ENCODE data around the gene TK1. TPM values are rescaled to one million over a fixed set of nuclear protein-coding genes. Genes with fewer than 3 reads are reported as not detected.
A peak's percentile ranks its signal among the peaks of the same experiment; 100 is the strongest.

Gene TK1
- total RNA-seq, 2 experiments from 2014 or later = 175 to 179 TPM

DNA sequence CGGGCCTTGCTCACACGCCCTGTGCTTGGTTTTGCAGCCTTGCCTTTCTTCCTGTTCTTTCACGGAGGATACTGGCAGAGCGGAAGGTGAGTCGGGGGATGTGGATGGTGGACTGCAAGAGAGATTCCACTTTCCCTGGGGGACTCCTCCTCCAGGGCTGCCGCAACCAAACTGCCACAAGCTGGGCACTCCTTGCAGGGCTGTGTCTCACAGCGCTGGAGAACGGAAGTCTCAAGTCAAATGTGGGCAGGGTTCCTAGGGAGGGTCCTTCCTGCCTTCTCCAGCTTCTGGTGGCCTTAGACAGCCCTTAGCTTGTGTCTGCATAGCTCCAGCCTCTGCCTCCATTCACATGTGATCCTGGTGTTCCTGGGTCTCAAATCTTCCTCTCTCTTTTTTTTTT lies 15.8 kb upstream of the TK1 start:
- no peaks in the 10 kb centered on the region for H3K27me3 Mint-ChIP-seq
- H3K36me3 Mint-ChIP-seq (ENCODE audit: low read depth) = no peaks in the 10 kb centered on the region
- TF ChIP-seq, protein P1, sequence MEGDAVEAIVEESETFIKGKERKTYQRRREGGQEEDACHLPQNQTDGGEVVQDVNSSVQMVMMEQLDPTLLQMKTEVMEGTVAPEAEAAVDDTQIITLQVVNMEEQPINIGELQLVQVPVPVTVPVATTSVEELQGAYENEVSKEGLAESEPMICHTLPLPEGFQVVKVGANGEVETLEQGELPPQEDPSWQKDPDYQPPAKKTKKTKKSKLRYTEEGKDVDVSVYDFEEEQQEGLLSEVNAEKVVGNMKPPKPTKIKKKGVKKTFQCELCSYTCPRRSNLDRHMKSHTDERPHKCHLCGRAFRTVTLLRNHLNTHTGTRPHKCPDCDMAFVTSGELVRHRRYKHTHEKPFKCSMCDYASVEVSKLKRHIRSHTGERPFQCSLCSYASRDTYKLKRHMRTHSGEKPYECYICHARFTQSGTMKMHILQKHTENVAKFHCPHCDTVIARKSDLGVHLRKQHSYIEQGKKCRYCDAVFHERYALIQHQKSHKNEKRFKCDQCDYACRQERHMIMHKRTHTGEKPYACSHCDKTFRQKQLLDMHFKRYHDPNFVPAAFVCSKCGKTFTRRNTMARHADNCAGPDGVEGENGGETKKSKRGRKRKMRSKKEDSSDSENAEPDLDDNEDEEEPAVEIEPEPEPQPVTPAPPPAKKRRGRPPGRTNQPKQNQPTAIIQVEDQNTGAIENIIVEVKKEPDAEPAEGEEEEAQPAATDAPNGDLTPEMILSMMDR (IDR thresholded peaks at IDR 0.05) = no peak
- intact Hi-C loops (cut with micrococcal nuclease) = no loop called here
- no peaks in the 10 kb centered on the region for H3K4me1 Mint-ChIP-seq (ENCODE audit: low read depth)
- H3K4me3 Mint-ChIP-seq = no peak overlapping the region
- ATAC-seq (no peak), DNase-seq (no peak)
- H3K27ac Mint-ChIP-seq = no peak overlapping the region
- ChIA-PET CTCF (interaction anchor here (0.6 to 0.9 kb wide), 3 partner anchors 22 to 109 kb away, joined by 3 read pairs; no protein-coding TSS in a partner anchor), POLR2A (no interaction called here)
- no peaks in the 10 kb centered on the region for H3K9me3 Mint-ChIP-seq

- Mint-ChIP-seq H3K27me3 (no peaks in the 10 kb centered on the region), H3K27ac (no peak overlapping the region), H3K4me3 (no peak overlapping the region), H3K36me3 (ENCODE audit: low read depth) (peaks cover 10% of the 10 kb centered on the region), H3K9me3 (no peaks in the 10 kb centered on the region), H3K4me1 (ENCODE audit: low read depth) (no peaks in the 10 kb centered on the region)
- ChIA-PET POLR2A (no interaction called here), CTCF (interaction anchor here (0.7 to 2.3 kb wide), 2 partner anchors 24 to 659 kb away, joined by 3 to 8 read pairs; no protein-coding TSS in a partner anchor)
- intact Hi-C loops (cut with micrococcal nuclease) = no loop called here
- DNase-seq = no peak
- ATAC-seq = no peak
- TF ChIP-seq, protein P1 (IDR thresholded peaks at IDR 0.05) = no peak
These were observed 13.6 kb upstream of the TK1 start for GRCh38 chr17:78200451-78200850.

GRCh38 chr17:78197147-78197832 lies 10.4 kb upstream of the TK1 start:
- CTCF ChIA-PET = no interaction called here
- DNase-seq (no peak), ATAC-seq (no peak)
- TF ChIP-seq, protein P1 (IDR thresholded peaks at IDR 0.05) = no peak
- no peaks in the 10 kb centered on the region for H3K4me1 Mint-ChIP-seq (ENCODE audit: low read depth)
- no peaks in the 10 kb centered on the region for H3K9me3 Mint-ChIP-seq
- intact Hi-C loops (cut with micrococcal nuclease) = no loop called here
- no peaks in the 10 kb centered on the region for H3K27me3 Mint-ChIP-seq
- POLR2A ChIA-PET = interaction anchor here (0.6 to 2.4 kb wide), 3 partner anchors 9 to 1178 kb away, joined by 4 to 9 read pairs (median 4); partner anchors contain the start of genes AFMID and TK1
- no peak overlapping the region for H3K4me3 Mint-ChIP-seq
- no peak overlapping the region for H3K27ac Mint-ChIP-seq
- H3K36me3 Mint-ChIP-seq (ENCODE audit: low read depth) = peaks cover 17% of the 10 kb centered on the region

DNA sequence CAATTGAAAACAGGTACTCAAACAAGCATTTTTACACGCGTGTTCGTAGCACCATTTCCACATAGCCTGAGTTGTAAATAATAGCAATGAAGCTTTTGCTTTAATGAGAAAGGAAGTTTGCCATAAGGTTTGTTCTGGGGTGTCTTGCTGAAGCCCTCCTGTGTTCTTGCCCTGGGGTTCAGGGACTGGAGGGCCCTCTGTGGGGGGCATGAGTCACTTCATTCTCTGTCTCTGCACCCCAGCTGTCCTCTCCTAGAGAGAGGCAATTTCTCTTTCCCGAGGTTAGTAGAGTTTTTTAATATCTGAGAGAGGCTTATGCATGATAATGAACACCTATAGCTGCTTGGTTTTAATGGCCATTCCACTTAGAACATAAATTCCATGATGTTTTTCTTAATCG lies 9.9 kb upstream of the TK1 start:
- TF ChIP-seq, protein P1 (IDR thresholded peaks at IDR 0.05) = no peak
- ChIA-PET CTCF (no interaction called here), POLR2A (interaction anchor here (0.8 to 2.4 kb wide), 3 partner anchors 9 to 23 kb away, joined by 4 to 9 read pairs (median 5); partner anchors contain the start of genes AFMID and TK1)
- Mint-ChIP-seq H3K9me3 (no peaks in the 10 kb centered on the region), H3K4me1 (ENCODE audit: low read depth) (no peaks in the 10 kb centered on the region), H3K4me3 (no peak overlapping the region), H3K27ac (no peak overlapping the region), H3K36me3 (ENCODE audit: low read depth) (peaks cover 17% of the 10 kb centered on the region), H3K27me3 (no peaks in the 10 kb centered on the region)
- no peak for DNase-seq
- intact Hi-C loops (cut with micrococcal nuclease) = no loop called here
- ATAC-seq = no peak

DNA sequence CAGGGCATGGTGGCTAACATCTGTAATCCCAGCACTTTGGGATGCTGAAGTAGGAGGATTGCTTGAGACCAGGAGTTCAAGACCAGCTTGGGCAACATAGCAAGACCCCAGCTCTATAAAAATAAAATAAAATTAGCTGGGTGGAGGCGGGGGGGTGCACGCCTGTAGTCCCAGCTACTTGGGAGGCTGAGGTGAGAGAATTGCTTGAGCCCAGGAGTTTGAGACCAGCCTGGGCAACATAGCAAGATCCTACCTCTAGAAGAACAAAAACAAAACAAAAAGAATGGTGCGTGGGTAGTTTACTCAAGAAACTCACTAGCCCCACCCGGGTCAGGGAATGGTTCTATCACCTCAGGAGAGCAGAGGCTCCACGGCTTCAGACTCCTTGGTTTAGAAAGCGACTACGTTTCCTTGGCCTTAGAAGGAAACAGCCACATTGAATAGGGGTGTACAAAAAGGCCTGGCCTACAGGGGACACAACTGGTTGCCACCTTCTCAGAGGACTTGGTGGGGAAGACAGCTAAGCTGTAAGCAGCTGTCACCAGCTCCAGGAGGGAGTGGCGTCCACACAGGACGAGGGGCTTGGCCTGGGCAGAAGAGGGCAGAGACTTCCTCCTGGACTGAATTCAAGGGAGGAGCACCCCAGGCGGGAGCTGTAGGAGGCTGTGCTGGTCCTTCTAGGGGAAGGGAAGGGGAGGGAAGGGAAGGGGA lies 716 bp downstream of the TK1 start:
- ChIA-PET POLR2A (interaction anchor here (0.8 to 6.6 kb wide), 8 partner anchors 10 to 61 kb away, joined by 3 to 100 read pairs (median 4); partner anchors contain the start of gene SYNGR2), CTCF (interaction anchor here (0.8 to 2.8 kb wide), 6 partner anchors 10 to 101 kb away, joined by 4 to 29 read pairs (median 6); no protein-coding TSS in a partner anchor)
- no peaks in the 10 kb centered on the region for H3K27me3 Mint-ChIP-seq
- H3K27ac Mint-ChIP-seq = peak overlapping the region; percentile 82
- peaks cover 2% of the 10 kb centered on the region for H3K9me3 Mint-ChIP-seq
- H3K36me3 Mint-ChIP-seq (ENCODE audit: low read depth) = peaks cover 44% of the 10 kb centered on the region
- TF ChIP-seq, protein P1 (IDR thresholded peaks at IDR 0.05) = no peak
- H3K4me3 Mint-ChIP-seq = peak overlapping the region; percentile 93
- H3K4me1 Mint-ChIP-seq (ENCODE audit: low read depth) = peaks cover 32% of the 10 kb centered on the region
- intact Hi-C loops (cut with micrococcal nuclease) = no loop called here
- ATAC-seq (peak; percentile 2), DNase-seq (no peak)

Measured in activated CD8-positive, alpha-beta T cell treated with anti-CD3 and anti-CD28 coated beads for 36 hours (primary cell).